Endothelial cell of umbilical vein (primary cell): Measurements from ENCODE around the gene CNTN1. TPM values are rescaled to one million over a fixed set of nuclear protein-coding genes. Genes with fewer than 3 reads are reported as not detected.

Experiments used
- BruUV-seq: library from RNA; stranded (reverse); fragments of 400-500 nt; replicated peaks from 2 replicates; lab custom pipeline; 2021; lab: Mats Ljungman, UMichigan
- CTCF ChIA-PET: fragments of 300-600, 350-600 bp; sonication (Branson Sonifier 250); formaldehyde crosslinking; loops from one replicate; lab custom pipeline; 2021; ENCODE audit warnings: antibody characterized with exemption, inconsistent platforms; lab: Charles Lee
- POLR2A ChIA-PET: fragments of 300-600, 350-600 bp; sonication (Branson Sonifier 250); formaldehyde crosslinking; loops from one replicate; lab custom pipeline; 2021; ENCODE audit warnings: antibody characterized with exemption, inconsistent platforms; lab: Charles Lee
- DNase-seq: peaks from one replicate; pipeline ENCODE4 v3.0.0-alpha.2; 2011; ENCODE audit warnings: low read depth, low spot score
- FAIRE-seq: peaks from 2 replicates; lab custom pipeline; 2011; peaks lifted over from hg19 to GRCh38; lab: Jason Lieb, UNC
- H2AFZ ChIP-seq: 2 replicates; pipeline ENCODE4 v1.6.0; 2012; ENCODE audit warnings: low read depth, low read length, control low read depth, inconsistent platforms
- H3K27ac ChIP-seq: 2 replicates; pipeline ENCODE4 v1.5.1; 2011; ENCODE audit warnings: low read depth, mild to moderate bottlenecking, control low read depth, low read length, moderate library complexity; ENCODE audit not compliant: insufficient read depth
- H3K27me3 ChIP-seq, 2 experiments: 2 replicates each; pipeline versions ENCODE4 v1.6.0 to v1.6.1; 2011; ENCODE audit warnings: low read length in 2 of 2, mixed read lengths in 1 of 2; ENCODE audit not compliant: control insufficient read depth in 2 of 2, insufficient read depth in 2 of 2
- H3K36me3 ChIP-seq, 2 experiments: 2 replicates in 1 of 2; 3 replicates in 1 of 2; pipeline ENCODE4 v1.5.1; 2011; ENCODE audit warnings: low read length in 2 of 2, mild to moderate bottlenecking in 1 of 2, moderate library complexity in 1 of 2; ENCODE audit not compliant: control insufficient read depth in 2 of 2, insufficient read depth in 2 of 2; ENCODE audit errors: extremely low read depth in 1 of 2
- H3K4me1 ChIP-seq: 3 replicates; pipeline ENCODE4 v1.5.1; 2011; ENCODE audit warnings: mild to moderate bottlenecking, low read length; ENCODE audit not compliant: control insufficient read depth, insufficient read depth; ENCODE audit errors: extremely low read depth
- H3K4me2 ChIP-seq: 2 replicates; pipeline ENCODE4 v1.6.1; 2011; ENCODE audit warnings: low read length, control low read depth, mixed read lengths; ENCODE audit not compliant: insufficient read depth
- H3K4me3 ChIP-seq, 3 experiments: fragments of 200-600 bp in 1 of 3; sonication (generic), shearing (Covaris generic) in 1 of 3; replicated peaks in 1 of 3; 2 replicates each; pipeline ENCODE4 v1.5.1; 2011 to 2016; ENCODE audit warnings: control low read depth in 3 of 3, low read length in 3 of 3, mild to moderate bottlenecking in 2 of 3, inconsistent platforms in 1 of 3, low read depth in 1 of 3, moderate library complexity in 1 of 3; ENCODE audit not compliant: insufficient read depth in 1 of 3
- H3K79me2 ChIP-seq: 2 replicates; pipeline ENCODE4 v1.6.0; 2012; ENCODE audit warnings: low read length, inconsistent platforms; ENCODE audit not compliant: control insufficient read depth, insufficient read depth
- H3K9ac ChIP-seq: replicated peaks from 2 replicates; pipeline ENCODE3; 2011; ENCODE audit warnings: low read length, control low read depth; ENCODE audit not compliant: insufficient read depth; ENCODE audit errors: extremely low read depth
- H3K9me1 ChIP-seq: replicated peaks from 3 replicates; pipeline ENCODE4 v1.6.0; 2011; ENCODE audit warnings: mild to moderate bottlenecking, low read length; ENCODE audit not compliant: control insufficient read depth, insufficient read depth; ENCODE audit errors: extremely low read depth
- H3K9me3 ChIP-seq: replicated peaks from 2 replicates; pipeline ENCODE4 v1.5.1; 2012; ENCODE audit warnings: low read length, inconsistent platforms; ENCODE audit not compliant: control insufficient read depth, insufficient read depth
- H4K20me1 ChIP-seq: replicated peaks from 2 replicates; pipeline ENCODE3; 2011; ENCODE audit warnings: mild to moderate bottlenecking, low read length; ENCODE audit not compliant: control insufficient read depth, insufficient read depth; ENCODE audit errors: extremely low read depth
- CTCF ChIP-seq, 2 donors: IDR thresholded peaks; 1 replicate in 1 of 2; 2 replicates in 1 of 2; pipeline ENCODE4 v1.5.1; 2011; ENCODE audit warnings: low read length in 2 of 2, mild to moderate bottlenecking in 2 of 2, moderate library complexity in 2 of 2, control low read depth in 1 of 2, inconsistent platforms in 1 of 2, low read depth in 1 of 2; ENCODE audit not compliant: insufficient read depth in 1 of 2; ENCODE audit errors: extremely low read depth in 1 of 2
- EZH2 ChIP-seq: IDR thresholded peaks from 2 replicates; pipeline ENCODE4 v1.6.1; 2012; ENCODE audit warnings: borderline replicate concordance, low read depth, mild to moderate bottlenecking, moderate library complexity, low read length, inconsistent platforms; ENCODE audit not compliant: severe bottlenecking
- FOS ChIP-seq: IDR thresholded peaks from 2 replicates; pipeline ENCODE4 v1.6.1; 2011; ENCODE audit warnings: mild to moderate bottlenecking, low read length, moderate library complexity, borderline replicate concordance; ENCODE audit not compliant: insufficient read depth
- GATA2 ChIP-seq: IDR thresholded peaks from 2 replicates; pipeline ENCODE4 v1.7.0; 2011; ENCODE audit warnings: low read depth, mild to moderate bottlenecking, moderate library complexity, mixed read lengths, low read length; ENCODE audit not compliant: insufficient read length, insufficient read depth
- JUN ChIP-seq: IDR thresholded peaks from 2 replicates; pipeline ENCODE4 v1.6.1; 2011; ENCODE audit warnings: borderline replicate concordance, low read depth; ENCODE audit not compliant: insufficient read length, insufficient read depth
- MAX ChIP-seq: IDR thresholded peaks from 2 replicates; pipeline ENCODE4 v1.6.1; 2011; ENCODE audit not compliant: insufficient read depth, insufficient read length
- MYC ChIP-seq: IDR thresholded peaks from one replicate; pipeline ENCODE4 v1.6.1; 2011; ENCODE audit warnings: mild to moderate bottlenecking, low read depth, low read length
- POLR2A ChIP-seq: IDR thresholded peaks from 2 replicates; pipeline ENCODE4 v1.6.1; 2012; ENCODE audit warnings: low read depth, mild to moderate bottlenecking, control low read depth, low read length
- POLR2AphosphoS5 ChIP-seq: IDR thresholded peaks from 2 replicates; pipeline ENCODE4 v1.6.1; 2012; ENCODE audit warnings: low read depth, mild to moderate bottlenecking, control low read depth, low read length, moderate library complexity; ENCODE audit not compliant: insufficient read depth
- dilution Hi-C: fragments of 300-500 bp; cut with MboI; formaldehyde crosslinking; loops from one replicate; pipeline ENCODE4 v1.15.0; 2019; ENCODE audit warnings: low sequenced_read_pairs; ENCODE audit not compliant: extremely low pct_ligation_motif_present
- intact Hi-C: fragments of 100-400 bp; cut with micrococcal nuclease; formaldehyde crosslinking; loops from one replicate; pipeline ENCODE4 v1.10.0; 2022
- polyA plus RNA-seq, 4 experiments: library from polyadenylated mRNA; depleted of rRNA in 3 of 4; stranded (reverse) in 3 of 4; unstranded in 1 of 4; fragments of >200 nt; gene quantifications; 2 replicates each; pipeline versions ENCODE4 v1.2.1 to v1.2.3, GENCODE V29; 2011 to 2012; ENCODE audit warnings: missing spikeins in 1 of 4
- total RNA-seq: library from RNA; stranded (reverse); gene quantifications from 2 replicates; pipeline ENCODE4 v1.2.3, GENCODE V29; 2021

CNTN1 gene
- total and polyA plus RNA-seq, 2 donors (not counting 3 experiments of a cell fraction or from before 2014, with no cell fraction given): 0.07 TPM; not detected in 1

GRCh38 chr12:40945772-40946171 lies 253.5 kb downstream of the CNTN1 start:
- no peak overlapping the region for H3K4me3 ChIP-seq
- FAIRE-seq: no peak
- no peak overlapping the region for H2AFZ ChIP-seq
- no peaks in the 10 kb centered on the region for H3K4me1 ChIP-seq
- dilution Hi-C loops (no loop called here), intact Hi-C loops (loop anchor here (1.0 to 5.0 kb wide), 5 partner anchors 317 to 1427 kb away; no protein-coding TSS in a partner anchor)
- H3K4me2 ChIP-seq: no peak overlapping the region
- no peaks in the 10 kb centered on the region for H3K79me2 ChIP-seq
- H3K27me3 ChIP-seq: no peaks in the 10 kb centered on the region
- H4K20me1 ChIP-seq: no peaks in the 10 kb centered on the region
- ChIA-PET POLR2A (no interaction called here), CTCF (interaction anchor here (0.8 to 4.1 kb wide), 19 partner anchors 11 to 1426 kb away, joined by 3 to 29 read pairs (median 6); no protein-coding TSS in a partner anchor)
- no TSS peak for BruUV-seq
- H3K9me3 ChIP-seq: no peaks in the 10 kb centered on the region
- no peak overlapping the region for H3K9ac ChIP-seq
- DNase-seq: no peak
- H3K27ac ChIP-seq: no peak overlapping the region
- no peaks in the 10 kb centered on the region for H3K9me1 ChIP-seq
- TF ChIP-seq MYC: no peak
- no peak for TF ChIP-seq JUN
- no peak for TF ChIP-seq POLR2A
- no peak for TF ChIP-seq POLR2AphosphoS5
- no peak for TF ChIP-seq CTCF (IDR thresholded peaks at IDR 0.05; ENCODE audit: extremely low read depth in 1 of 2, insufficient read depth in 1 of 2, low read depth in 1 of 2, low read length in 2 of 2)
- no peak for TF ChIP-seq GATA2
- TF ChIP-seq EZH2: no peak
- TF ChIP-seq FOS: no peak
- no peak for TF ChIP-seq MAX
- H3K36me3 ChIP-seq: no peaks in the 10 kb centered on the region
